SK-N-MC (cell line): Measurements from ENCODE around the gene CDC27.

ENCODE experiments used
- EZH2 ChIP-seq: fragments of 200-600 bp; sonication (generic); IDR thresholded peaks from one replicate; pipeline ENCODE4 v1.6.1; 2017; ENCODE audit warnings: antibody characterized with exemption
- FOXP2 ChIP-seq: optimal IDR thresholded peaks from 2 replicates; pipeline ENCODE3; 2011; ENCODE audit warnings: mild to moderate bottlenecking, moderate library complexity; ENCODE audit not compliant: insufficient read depth; ENCODE audit errors: extremely low read length, control extremely low read depth

- TF ChIP-seq EZH2 (no peak), FOXP2 (no peak)
These were observed 27.0 kb downstream of the CDC27 start for GRCh38 chr17:47162013-47162622.
